Urothelium cell line (cell line): Measurements from ENCODE around the gene KRTDAP.

Experiments
- DNase-seq: peaks from one replicate; pipeline ENCODE4 v3.0.0; 2011; ENCODE audit warnings: low spot score, mixed read lengths
- FAIRE-seq: peaks from 2 replicates; lab custom pipeline; 2011; peaks lifted over from hg19 to GRCh38; lab: Jason Lieb, UNC

The KRTDAP gene

DNA sequence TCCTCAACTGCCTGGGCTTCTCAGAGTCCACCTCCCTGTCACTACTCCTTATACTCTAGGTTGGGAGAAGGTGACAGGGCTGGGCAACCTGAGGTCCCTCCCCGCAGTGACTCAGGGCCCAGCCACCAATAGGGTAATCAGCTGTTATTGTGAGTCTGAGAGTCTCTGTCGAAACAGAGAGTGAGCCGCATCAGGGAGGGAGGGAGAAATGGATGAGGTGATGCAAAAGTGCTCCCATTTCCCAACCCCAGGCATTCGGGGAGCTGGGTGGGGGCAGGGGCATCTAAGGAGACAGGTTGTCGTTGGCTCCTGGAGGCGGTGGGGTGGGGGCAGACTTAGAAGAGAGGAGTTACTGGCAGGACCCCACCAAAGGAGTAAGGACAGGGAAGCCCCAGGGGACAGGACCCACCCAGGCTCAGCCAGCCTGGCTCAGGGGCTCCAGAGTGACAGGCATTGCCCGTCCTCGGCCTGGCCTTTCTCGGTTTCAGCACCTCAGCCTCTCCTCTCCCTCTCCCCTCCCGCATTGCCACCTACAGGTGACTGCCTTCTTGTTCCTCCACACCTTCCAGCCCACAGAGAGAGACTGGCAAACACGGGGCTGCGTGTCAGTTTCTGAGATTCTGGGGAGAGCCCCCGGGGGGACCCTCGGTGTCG, 23.5 kb upstream of the KRTDAP start, which contains the start of gene DMKN:
Gene DMKN, minus strand, starts transcription at position 22 of the 654 bp plus-strand sequence. CDS start 174 bp downstream, outside the sequence.
- FAIRE-seq (peak; percentile 23), DNase-seq (peak; percentile 58)

DNA sequence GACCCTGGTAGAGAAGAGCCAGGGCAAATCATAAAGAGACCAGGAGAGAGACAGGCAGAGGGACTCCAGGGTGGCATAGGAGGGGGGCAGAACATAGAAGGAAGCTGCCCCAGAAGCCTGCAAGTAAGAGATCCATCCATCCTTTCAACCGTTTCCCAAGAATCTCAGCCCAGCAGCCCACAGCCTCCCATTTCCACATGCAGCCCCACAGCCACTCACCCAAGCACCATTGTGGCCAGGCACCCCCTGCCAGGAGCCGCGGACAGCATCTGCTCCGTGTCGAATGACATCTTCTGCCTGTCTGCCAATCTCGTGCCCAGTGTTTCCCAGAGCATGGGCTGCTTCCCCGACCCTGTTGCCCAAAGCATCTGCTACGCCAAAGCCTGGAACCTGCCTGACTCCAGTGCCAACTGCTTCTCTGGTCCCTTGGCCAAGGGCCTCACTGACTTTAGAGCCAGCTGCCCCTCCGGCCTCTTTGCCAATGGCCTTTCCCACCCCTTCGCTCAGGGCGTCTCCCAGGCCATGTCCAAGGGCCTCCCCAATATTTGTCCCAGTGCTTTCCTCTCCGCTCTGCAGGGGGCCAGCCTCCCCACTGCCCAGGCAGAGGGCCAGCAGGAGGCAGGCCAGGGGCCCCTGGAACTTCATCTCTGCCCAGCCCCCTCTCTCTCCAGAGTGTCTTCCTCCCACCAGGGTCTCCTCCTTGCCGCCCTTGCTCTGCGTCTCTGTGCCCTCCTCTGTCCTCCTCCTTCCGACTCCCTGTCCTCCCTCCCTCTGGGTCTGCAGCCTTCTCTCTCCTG, 22.8 kb upstream of the KRTDAP start:
- FAIRE-seq (no peak), DNase-seq (no peak)

GRCh38 chr19:35511337-35511736, 21.1 kb upstream of the KRTDAP start:
- DNase-seq: no peak
- FAIRE-seq: no peak

DNA sequence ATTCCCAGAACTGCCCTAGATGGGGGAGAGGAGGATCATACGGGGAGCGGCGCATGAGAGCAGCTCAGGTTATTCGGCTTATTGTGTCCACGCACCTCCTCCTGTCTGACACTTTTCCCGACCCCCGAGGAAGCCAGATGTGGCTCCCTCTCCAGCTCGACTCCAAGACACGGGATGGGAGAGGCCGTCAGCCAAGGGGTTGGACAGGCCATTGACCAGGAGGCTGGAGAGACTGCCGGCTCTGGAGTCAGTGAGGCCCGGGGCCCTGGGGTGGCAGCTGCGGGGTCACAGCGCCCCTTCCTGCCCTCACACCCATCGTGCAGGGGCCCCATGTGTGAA, 20.3 kb upstream of the KRTDAP start:
- no peak for DNase-seq
- FAIRE-seq: no peak

DNA sequence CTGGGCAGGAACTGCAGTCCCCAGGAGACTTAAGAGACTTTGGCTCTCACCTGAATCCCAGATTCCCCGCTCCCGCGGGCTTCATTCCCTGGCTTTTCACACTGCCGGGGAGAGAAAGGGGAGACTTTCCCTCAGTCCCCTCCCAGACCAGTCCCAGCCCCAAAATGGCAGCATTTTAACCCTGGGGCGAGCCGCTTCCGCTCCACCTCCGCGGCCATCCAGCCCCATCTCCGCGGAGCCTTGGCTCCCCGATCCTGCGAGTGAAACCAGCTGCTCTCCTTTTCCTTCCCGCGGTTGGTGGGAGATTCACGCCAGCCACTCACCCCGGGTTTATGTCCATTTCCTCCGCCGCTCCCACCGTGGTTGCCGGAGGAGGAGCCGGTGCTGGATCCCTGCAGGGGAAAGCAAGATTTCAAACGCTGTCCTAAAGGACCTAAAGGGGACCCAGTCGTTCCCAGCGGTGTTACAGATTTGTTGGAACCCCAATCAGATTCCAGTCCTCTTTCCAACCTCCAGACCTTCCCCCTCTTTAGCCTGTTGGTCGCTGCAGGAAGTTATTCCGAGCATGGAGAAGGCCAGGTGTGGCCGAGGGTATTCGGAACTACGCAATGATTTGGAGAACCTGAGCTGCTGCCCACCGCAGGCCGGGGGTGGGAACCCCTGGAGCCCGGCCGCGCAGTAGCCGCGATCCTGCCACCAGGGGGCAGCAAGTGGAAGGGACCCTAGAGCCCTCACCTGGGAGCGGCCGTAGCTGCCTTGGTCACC, 19.8 kb upstream of the KRTDAP start:
- peak; percentile 46 for FAIRE-seq
- DNase-seq: peak; percentile 95

DNA sequence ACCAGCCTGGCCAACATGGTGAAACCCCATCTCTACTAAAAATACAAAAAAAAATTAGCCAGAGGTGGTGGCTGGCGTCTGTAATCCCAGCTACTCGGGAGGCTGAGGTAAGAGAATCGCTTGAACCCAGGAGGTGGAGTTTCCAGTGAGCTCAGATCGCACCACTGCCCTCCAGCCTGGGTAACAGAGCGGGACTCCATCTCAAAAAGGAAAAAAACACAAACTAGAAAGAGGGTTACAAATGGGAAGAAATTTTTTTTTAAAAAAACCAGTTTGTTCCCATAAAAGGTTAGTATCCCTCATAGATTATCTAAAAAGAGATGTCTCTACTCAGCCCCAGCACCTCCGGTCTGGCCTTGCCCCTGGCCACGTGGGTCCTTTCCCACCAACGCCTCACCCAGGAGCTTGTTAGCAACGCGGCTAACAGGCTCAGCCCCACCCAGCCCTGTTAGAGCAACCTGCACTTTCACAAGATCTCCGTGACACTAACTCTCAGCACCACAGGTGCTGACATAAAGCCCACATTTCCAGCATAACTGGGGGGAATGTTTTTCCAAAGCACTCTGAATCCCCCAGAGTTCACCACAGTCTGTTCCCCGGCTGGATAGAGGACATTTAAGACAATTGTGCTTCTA, 18.9 kb upstream of the KRTDAP start:
- DNase-seq (peak; percentile 68), FAIRE-seq (no peak)

- no peak for FAIRE-seq
Observed at GRCh38 chr19:35508129-35508528, 17.9 kb upstream of the KRTDAP start.

GRCh38 chr19:35507561-35507960, 17.3 kb upstream of the KRTDAP start:
- FAIRE-seq (no peak), DNase-seq (no peak)

More at GRCh38 chr19:35508129-35508528, 17.9 kb upstream of the KRTDAP start:
- no peak for DNase-seq

- FAIRE-seq (no peak), DNase-seq (no peak)
Observed at GRCh38 chr19:35506011-35506410, 15.7 kb upstream of the KRTDAP start.

DNA sequence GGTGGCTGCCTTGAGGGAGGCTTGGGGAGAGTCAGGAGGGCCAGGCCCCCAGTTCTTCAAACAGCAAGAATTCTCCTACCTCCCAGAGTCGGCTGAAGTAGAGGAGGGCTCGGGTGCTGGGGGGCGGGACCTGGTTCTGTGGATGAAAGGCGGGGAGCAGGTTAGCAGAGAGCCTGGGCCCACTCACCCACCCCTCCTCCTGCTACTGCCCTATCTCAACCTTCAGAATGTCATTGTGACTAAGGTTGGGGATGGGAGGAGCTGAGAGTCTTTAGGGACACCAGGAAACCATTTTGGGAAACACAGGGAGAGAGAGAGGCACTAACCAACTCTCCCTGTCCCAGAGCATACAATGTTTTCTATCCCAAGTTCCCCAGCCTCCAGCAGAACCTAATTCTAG, 12.5 kb upstream of the KRTDAP start:
- FAIRE-seq (no peak), DNase-seq (no peak)

GRCh38 chr19:35501684-35502083, 11.4 kb upstream of the KRTDAP start:
- DNase-seq: peak; percentile 57
- no peak for FAIRE-seq

DNA sequence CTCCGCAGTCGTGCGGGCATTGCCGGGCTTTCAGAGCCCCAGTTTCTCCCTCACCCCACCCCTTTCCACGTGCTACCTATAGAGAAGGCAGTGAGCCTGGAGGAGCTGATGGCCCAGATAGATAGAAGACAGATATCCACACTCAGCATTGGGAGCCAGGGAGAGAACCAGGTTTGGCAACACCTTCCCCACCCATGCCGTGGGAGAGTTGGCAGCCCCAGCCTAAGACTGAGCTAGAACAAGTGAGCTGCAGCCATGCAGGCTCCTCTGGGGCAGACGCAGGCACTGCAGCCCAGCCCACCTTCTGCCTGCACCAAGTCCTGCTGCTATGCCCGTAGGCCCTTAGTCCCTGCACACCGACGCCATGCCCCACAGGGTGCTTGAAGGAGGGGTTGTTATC, 10.3 kb upstream of the KRTDAP start:
- no peak for FAIRE-seq
- DNase-seq: no peak

DNA sequence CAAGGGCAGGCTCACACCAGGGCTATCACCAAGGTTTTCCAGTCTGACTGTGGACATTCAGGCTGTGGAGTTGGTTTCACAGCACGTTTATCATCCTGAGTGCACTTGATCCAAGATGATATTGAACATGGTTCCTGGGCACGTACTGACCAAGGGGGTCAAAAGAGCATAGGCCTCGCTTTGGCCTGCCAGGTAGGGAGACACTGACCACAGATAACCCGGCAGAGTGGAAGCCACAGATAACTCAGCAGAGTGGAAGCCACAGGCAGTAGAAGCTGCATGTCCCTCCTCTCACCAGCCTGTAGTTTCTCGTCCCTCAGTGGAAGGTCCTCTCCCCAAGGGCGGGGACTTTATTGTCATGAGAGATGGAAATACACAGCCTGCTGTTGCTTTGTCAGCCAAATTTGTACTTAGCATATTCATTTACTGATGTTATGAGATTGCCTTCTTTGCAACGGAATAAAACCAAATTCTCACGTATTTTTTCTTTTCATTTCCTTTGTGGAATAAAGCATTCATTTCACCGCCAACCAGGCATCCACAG, 8.8 kb upstream of the KRTDAP start:
- no peak for DNase-seq
- FAIRE-seq: no peak

DNA sequence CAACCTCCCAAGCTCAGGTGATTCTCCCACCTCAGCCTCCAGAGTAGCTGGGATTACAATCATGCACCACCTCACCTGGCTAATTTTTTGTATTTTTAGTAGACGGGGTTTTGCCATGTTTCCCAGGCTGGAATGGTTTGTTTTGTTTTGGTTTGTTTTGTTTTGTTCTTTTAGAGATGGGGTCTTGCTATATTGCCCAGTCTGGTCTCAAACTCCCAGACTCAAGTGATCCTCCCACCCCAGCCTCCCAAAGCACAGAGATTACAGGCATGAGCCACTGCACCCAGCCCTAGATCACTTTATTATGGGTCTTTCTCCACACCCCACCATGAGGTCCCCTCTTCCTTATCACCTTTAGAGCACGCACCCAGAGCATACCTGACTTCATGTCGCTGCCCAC, 8.0 kb upstream of the KRTDAP start:
- FAIRE-seq (no peak), DNase-seq (no peak)

DNA sequence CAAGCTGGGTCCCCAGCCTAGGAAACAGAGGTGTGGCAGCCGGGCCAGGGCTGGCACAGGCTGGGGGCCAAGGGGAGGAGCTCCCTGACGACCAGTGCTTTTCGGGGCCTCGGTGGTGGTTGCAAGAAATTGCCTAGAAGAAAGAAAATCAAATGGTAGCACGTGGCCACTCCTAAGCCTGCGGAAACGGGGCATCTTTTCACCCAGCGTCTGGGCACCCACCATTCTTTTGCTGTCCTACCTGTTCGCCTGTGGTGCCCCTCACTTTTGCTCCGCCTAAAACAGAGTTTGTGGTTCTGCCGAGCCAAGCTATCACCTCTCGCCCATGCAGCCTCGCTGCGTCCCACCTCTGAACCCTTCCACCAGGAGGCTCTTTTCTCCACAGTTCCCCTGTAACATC, 7.1 kb upstream of the KRTDAP start:
- FAIRE-seq (no peak), DNase-seq (no peak)

- DNase-seq: peak; percentile 89
- peak; percentile 91 for FAIRE-seq
Observed at GRCh38 chr19:35495107-35496064, 5.1 kb upstream of the KRTDAP start.

GRCh38 chr19:35493971-35494370, 3.7 kb upstream of the KRTDAP start:
- no peak for DNase-seq
- FAIRE-seq: no peak

GRCh38 chr19:35491836-35492360, 1.6 kb upstream of the KRTDAP start:
- FAIRE-seq (peak; percentile 52), DNase-seq (no peak)

DNA sequence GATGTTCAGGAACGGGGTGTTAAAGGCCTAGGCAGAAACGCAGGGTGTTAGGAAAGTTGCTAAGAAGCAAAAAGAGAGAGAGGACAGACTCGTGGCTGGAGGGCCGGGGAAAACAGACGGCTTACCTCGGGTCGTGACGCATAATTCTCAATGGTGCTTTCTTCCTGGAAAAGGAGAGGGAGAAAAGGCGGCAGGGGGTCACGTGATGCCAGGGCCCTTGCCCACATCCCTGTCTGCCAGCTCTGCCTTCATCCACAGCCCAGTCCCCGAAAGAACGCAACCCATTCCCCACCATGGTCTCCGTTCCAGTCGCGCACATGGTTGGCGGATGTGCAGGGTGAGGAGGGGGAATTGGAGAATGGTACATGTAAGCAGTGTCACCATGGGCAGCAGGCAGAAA, 1.6 kb downstream of the KRTDAP start:
- no peak for DNase-seq
- FAIRE-seq: no peak
